Stimulated activated CD4-positive, alpha-beta T cell treated with anti-CD3 and anti-CD28 coated beads, Interleukin-4, amount 100 ng/mL, for 4 hours (primary cell): ENCODE measurements around the gene REC114.
"Not testable (repeated sequence)": the region's sequence is repeated elsewhere in the genome, so short reads cannot be mapped to it uniquely, and the experiment has no call there.

Source experiments
- DNase-seq, 2 experiments: peaks; one replicate each; pipeline ENCODE4 v3.0.0-alpha.2; 2020

The REC114 gene

GRCh38 chr15:73457334-73457733, 14.4 kb downstream of the REC114 start:
- no peak for DNase-seq

GRCh38 chr15:73460662-73461061, 17.7 kb downstream of the REC114 start:
- DNase-seq = no peak

- no peak for DNase-seq
Observed at GRCh38 chr15:73464602-73465001, 21.6 kb downstream of the REC114 start.

GRCh38 chr15:73467758-73468157, 24.8 kb downstream of the REC114 start:
- DNase-seq = no peak

- DNase-seq = no peak
Observed at GRCh38 chr15:73474785-73475184, 31.8 kb downstream of the REC114 start.

GRCh38 chr15:73476704-73477216, 33.8 kb downstream of the REC114 start:
- no peak for DNase-seq

- DNase-seq = no peak
Observed at GRCh38 chr15:73480050-73480449, 37.1 kb downstream of the REC114 start.

- DNase-seq = no peak
Observed at GRCh38 chr15:73482166-73482565, 39.2 kb downstream of the REC114 start.

- no peak for DNase-seq
Observed at GRCh38 chr15:73483053-73483452, 40.1 kb downstream of the REC114 start.

GRCh38 chr15:73485372-73485771, 42.4 kb downstream of the REC114 start:
- no peak for DNase-seq

GRCh38 chr15:73485885-73486284, 42.9 kb downstream of the REC114 start:
- DNase-seq = not testable (repeated sequence)

- no peak for DNase-seq
Observed at GRCh38 chr15:73488698-73489097, 45.7 kb downstream of the REC114 start.

GRCh38 chr15:73493922-73494321, 51.0 kb downstream of the REC114 start:
- DNase-seq = no peak

- DNase-seq = no peak
Observed at GRCh38 chr15:73495181-73495580, 52.2 kb downstream of the REC114 start.

GRCh38 chr15:73500696-73501095, 57.7 kb downstream of the REC114 start:
- DNase-seq = no peak

GRCh38 chr15:73504885-73505284, 61.9 kb downstream of the REC114 start:
- no peak for DNase-seq

GRCh38 chr15:73515527-73515926, 72.6 kb downstream of the REC114 start:
- DNase-seq = no peak

GRCh38 chr15:73517566-73517965, 74.6 kb downstream of the REC114 start:
- no peak for DNase-seq

- DNase-seq = no peak
Observed at GRCh38 chr15:73518180-73518862, 75.4 kb downstream of the REC114 start.

- no peak for DNase-seq
Observed at GRCh38 chr15:73518876-73519733, 76.1 kb downstream of the REC114 start.

GRCh38 chr15:73522011-73522410, 79.0 kb downstream of the REC114 start:
- DNase-seq = no peak

GRCh38 chr15:73524919-73525318, 82.0 kb downstream of the REC114 start:
- no peak for DNase-seq

GRCh38 chr15:73527598-73527997, 84.6 kb downstream of the REC114 start:
- no peak for DNase-seq

GRCh38 chr15:73530649-73531048, 87.7 kb downstream of the REC114 start:
- no peak for DNase-seq
